Astrocyte of the spinal cord (primary cell): Measurements from ENCODE around the gene NUFIP1.
A peak's percentile ranks its signal among the peaks of the same experiment; 100 is the strongest.

ENCODE experiments used
- DNase-seq: peaks from one replicate; pipeline ENCODE4 v3.0.0; 2011; ENCODE audit warnings: low read depth, low spot score
- H3K4me3 ChIP-seq: 2 replicates; pipeline ENCODE4 v1.5.1; 2011; ENCODE audit warnings: low read depth, mild to moderate bottlenecking, low read length, moderate library complexity
- CTCF ChIP-seq: IDR thresholded peaks from 2 replicates; pipeline ENCODE4 v1.5.1; 2012; ENCODE audit warnings: low read depth, mild to moderate bottlenecking, low read length, inconsistent platforms
- in situ Hi-C: cut with HindIII; loops from 2 replicates; pipeline ENCODE4 v1.10.0; 2017; ENCODE audit warnings: low sequenced_read_pairs

Gene NUFIP1

GRCh38 chr13:44921246-44921877 lies 67.9 kb downstream of the NUFIP1 start:
- in situ Hi-C loops, result no loop called here
- no peak for DNase-seq
- no peak overlapping the region for H3K4me3 ChIP-seq
- no peak for TF ChIP-seq CTCF

- in situ Hi-C loops, result no loop called here
- DNase-seq, result no peak
- H3K4me3 ChIP-seq, result no peak overlapping the region
These were observed 69.3 kb downstream of the NUFIP1 start for GRCh38 chr13:44920013-44920412.

GRCh38 chr13:44919104-44919804 lies 70.0 kb downstream of the NUFIP1 start:
- no peak for DNase-seq
- TF ChIP-seq CTCF, result no peak
- H3K4me3 ChIP-seq, result no peak overlapping the region
- in situ Hi-C loops, result no loop called here

More at GRCh38 chr13:44920013-44920412, 69.3 kb downstream of the NUFIP1 start:
- no peak for TF ChIP-seq CTCF

GRCh38 chr13:44918326-44919103 lies 70.8 kb downstream of the NUFIP1 start:
- H3K4me3 ChIP-seq, result peak overlapping the region; percentile 52
- TF ChIP-seq CTCF, result peak; percentile 77
- in situ Hi-C loops, result no loop called here
- DNase-seq, result peak; percentile 97

- H3K4me3 ChIP-seq, result peak overlapping the region; percentile 52
- peak; percentile 98 for DNase-seq
- in situ Hi-C loops, result no loop called here
- peak; percentile 37 for TF ChIP-seq CTCF
These were observed 71.5 kb downstream of the NUFIP1 start for GRCh38 chr13:44917589-44918325.
